Measurements from ENCODE around the gene TRIP12. TPM values are rescaled to one million over a fixed set of nuclear protein-coding genes. Genes with fewer than 3 reads are reported as not detected.

The TRIP12 gene
- total RNA-seq (2021; ENCODE audit: unreplicated experiment) (368 TPM), Bru-seq, nascent RNA (percentile 97 among the genes with signal in this experiment), BruChase-seq, experiment 1, labeled RNA remaining after a 2-hour chase (percentile 95 among the genes with signal in this experiment), BruChase-seq, experiment 2, labeled RNA remaining after a 6-hour chase (percentile 97 among the genes with signal in this experiment)
- 119 TPM for polyA plus RNA-seq (2012; ENCODE audit: insufficient read length)
- long read RNA-seq, full-length matches to known transcripts = 7 of 226 reads
- long read RNA-seq, partial matches to known transcripts = 75 of 226 reads
- long read RNA-seq, other reads (novel, unspliced or antisense) = 144 of 226 reads

- H3K9me3 ChIP-seq (ENCODE audit: control insufficient read depth, insufficient read depth, low read depth, low read length) = no peaks in the 10 kb centered on the region
- no peaks in the 10 kb centered on the region for H3K27me3 ChIP-seq (ENCODE audit: control insufficient read depth, insufficient read depth, low read length)
- H3K36me3 ChIP-seq (ENCODE audit: control insufficient read depth, insufficient read depth, low read length) = peaks cover 15% of the 10 kb centered on the region; the same call in 1 of the 2 replicates
- H3K4me3 ChIP-seq (ENCODE audit: low read depth in 2 of 2, low read length in 2 of 2) = peak within 1 kb of the TSS; percentile 91
- ChIA-PET CTCF (no interaction called here), POLR2A (interaction anchor here (1.1 kb wide), 1 partner anchor 11 kb away, joined by 3 read pairs; no protein-coding TSS in a partner anchor)
- intact Hi-C loops (cut with micrococcal nuclease; ENCODE audit: unreplicated experiment) = no loop called here
- H3K27ac ChIP-seq (ENCODE audit: low read length) = peak within 1 kb of the TSS; percentile 94
- no peak for TF ChIP-seq REST (IDR thresholded peaks at IDR 0.05; ENCODE audit: insufficient read depth in 1 of 2, low read depth in 2 of 2, low read length in 1 of 2)
- TF ChIP-seq CTCF (IDR thresholded peaks at IDR 0.05) = no peak
- TF ChIP-seq SIN3A (IDR thresholded peaks at IDR 0.05; ENCODE audit: borderline replicate concordance, insufficient read depth, low read depth, low read length) = 0 out of 2 replicates have a peak, but pooled peaks have one; percentile 77
- peak; percentile 21; the same call in 1 of the 2 replicates for TF ChIP-seq POLR2AphosphoS5 (IDR thresholded peaks at IDR 0.05; ENCODE audit: low read depth, low read length)
- 0 out of 2 replicates have a peak, but pooled peaks have one; percentile 48 for TF ChIP-seq TCF7L2 (IDR thresholded peaks at IDR 0.05; ENCODE audit: low read depth, low read length)
- H3K4me1 ChIP-seq (ENCODE audit: control insufficient read depth, insufficient read depth, low read length) = peaks cover 4% of the 10 kb centered on the region; the same call in 1 of the 2 replicates
- ATAC-seq = peak; percentile 91
- in situ Hi-C loops (cut with HindIII; ENCODE audit: low pct_unique_long_range_greater_than_20kb, low sequenced_read_pairs) = no loop called here
- BruUV-seq (replicated peaks) = no TSS peak
- DNase-seq (ENCODE audit: low read depth, low spot score) = peak; percentile 84
Measured at GRCh38 chr2:229921892-229922448, at the start of gene TRIP12. TRIP12 (minus strand) TSS chr2:229922009; CDS start chr2:229880079, 41,930 bp downstream.

- in situ Hi-C loops (cut with HindIII; ENCODE audit: low pct_unique_long_range_greater_than_20kb, low sequenced_read_pairs) (no loop called here), intact Hi-C loops (cut with micrococcal nuclease; ENCODE audit: unreplicated experiment) (no loop called here)
- DNase-seq (ENCODE audit: low read depth, low spot score) = no peak
- H3K36me3 ChIP-seq (ENCODE audit: control insufficient read depth, insufficient read depth, low read length) = no peaks in the 10 kb centered on the region
- POLR2A ChIA-PET = no interaction called here
- H3K4me1 ChIP-seq (ENCODE audit: control insufficient read depth, insufficient read depth, low read length) = no peaks in the 10 kb centered on the region
- no peak overlapping the region for H3K4me3 ChIP-seq (ENCODE audit: low read depth in 2 of 2, low read length in 2 of 2)
- ATAC-seq = no peak
- CTCF ChIA-PET = no interaction called here
- H3K27me3 ChIP-seq (ENCODE audit: control insufficient read depth, insufficient read depth, low read length) = no peaks in the 10 kb centered on the region
- BruUV-seq (replicated peaks) = no TSS peak
- TF ChIP-seq TCF7L2 (IDR thresholded peaks at IDR 0.05; ENCODE audit: low read depth, low read length) = no peak
- no peak for TF ChIP-seq REST (IDR thresholded peaks at IDR 0.05; ENCODE audit: insufficient read depth in 1 of 2, low read depth in 2 of 2, low read length in 1 of 2)
- TF ChIP-seq POLR2AphosphoS5 (IDR thresholded peaks at IDR 0.05; ENCODE audit: low read depth, low read length) = no peak
- TF ChIP-seq SIN3A (IDR thresholded peaks at IDR 0.05; ENCODE audit: borderline replicate concordance, insufficient read depth, low read depth, low read length) = no peak
- TF ChIP-seq CTCF (IDR thresholded peaks at IDR 0.05) = no peak
- no peaks in the 10 kb centered on the region for H3K9me3 ChIP-seq (ENCODE audit: control insufficient read depth, insufficient read depth, low read depth, low read length)
- no peak overlapping the region for H3K27ac ChIP-seq (ENCODE audit: low read length)
Measured at GRCh38 chr2:229971298-229971790, 49.5 kb upstream of the TRIP12 start.
